Breast epithelium (tissue), 3 donors: ENCODE measurements around the gene FXYD2.

Experiments
- CTCF ChIP-seq, 3 donors: fragments of 450-650 bp; IDR thresholded peaks; one replicate each; pipeline ENCODE4 v1.5.1; 2016 to 2017; ENCODE audit warnings: antibody characterized with exemption in 3 of 3, mild to moderate bottlenecking in 3 of 3, moderate library complexity in 3 of 3
- POLR2A ChIP-seq: fragments of 450-650 bp; IDR thresholded peaks from one replicate; pipeline ENCODE4 v1.6.1; 2016; ENCODE audit warnings: antibody characterized with exemption, mild to moderate bottlenecking, moderate library complexity

GRCh38 chr11:117823946-117824420 lies 561 bp downstream of the FXYD2 start:
- TF ChIP-seq CTCF (IDR thresholded peaks at IDR 0.05), result no peak
- no peak for TF ChIP-seq POLR2A
